CD4-positive, alpha-beta memory T cell (primary cell): Measurements from ENCODE around the gene ESD. TPM values are rescaled to one million over a fixed set of nuclear protein-coding genes. Genes with fewer than 3 reads are reported as not detected.
"Not testable (repeated sequence)": the region's sequence is repeated elsewhere in the genome, so short reads cannot be mapped to it uniquely, and the experiment has no call there.

Experiments used
- CTCF ChIA-PET: fragments of 350-600 bp; sonication (Branson Sonifier 250); formaldehyde crosslinking; loops from one replicate; lab custom pipeline; 2021; ENCODE audit warnings: inconsistent platforms; ENCODE audit not compliant: partially characterized antibody; lab: Charles Lee
- POLR2A ChIA-PET: fragments of 350-600 bp; sonication (Branson Sonifier 250); formaldehyde crosslinking; loops from one replicate; lab custom pipeline; 2021; ENCODE audit not compliant: partially characterized antibody; lab: Charles Lee
- DNase-seq, 5 donors: peaks; one replicate each; pipeline versions ENCODE4 v3.0.0 to v3.0.0-alpha.2; 2020 to 2022; ENCODE audit warnings: mixed read lengths in 1 of 5
- H3K27ac ChIP-seq: one replicate; pipeline ENCODE4 v1.7.0; 2013; ENCODE audit warnings: low read depth, low read length
- H3K27me3 ChIP-seq: 2 replicates; pipeline ENCODE4 v1.7.0; 2013; ENCODE audit warnings: mild to moderate bottlenecking, low read length, moderate library complexity; ENCODE audit not compliant: insufficient read depth
- H3K36me3 ChIP-seq: 2 replicates; pipeline ENCODE4 v1.7.0; 2013; ENCODE audit warnings: mild to moderate bottlenecking, low read length, moderate library complexity; ENCODE audit not compliant: insufficient read depth
- H3K4me1 ChIP-seq: 2 replicates; pipeline ENCODE4 v1.7.0; 2013; ENCODE audit warnings: mild to moderate bottlenecking, low read length, moderate library complexity; ENCODE audit not compliant: insufficient read depth
- H3K4me3 ChIP-seq, 2 donors: one replicate each; pipeline ENCODE4 v1.7.0; 2013; ENCODE audit warnings: low read length in 2 of 2, mild to moderate bottlenecking in 1 of 2
- H3K9me3 ChIP-seq, 2 donors: one replicate each; pipeline ENCODE4 v1.7.0; 2013; ENCODE audit warnings: low read length in 2 of 2, control low read depth in 1 of 2; ENCODE audit not compliant: control insufficient read depth in 1 of 2
- H3K27ac Mint-ChIP-seq, 7 donors: one replicate each; pipeline ENCODE4 v1.8.0; 2020 to 2021; ENCODE audit warnings: mixed read lengths in 7 of 7, mild to moderate bottlenecking in 6 of 7, inconsistent platforms in 3 of 7, moderate library complexity in 3 of 7
- H3K27me3 Mint-ChIP-seq, 2 donors: one replicate each; pipeline ENCODE4 v1.8.0; 2020 to 2021; ENCODE audit warnings: mixed read lengths in 2 of 2
- H3K36me3 Mint-ChIP-seq, 2 donors: one replicate each; pipeline ENCODE4 v1.8.0; 2020 to 2021; ENCODE audit warnings: mixed read lengths in 2 of 2, inconsistent platforms in 1 of 2, mild to moderate bottlenecking in 1 of 2
- H3K4me1 Mint-ChIP-seq, 4 donors: one replicate each; pipeline ENCODE4 v1.8.0; 2020 to 2021; ENCODE audit warnings: mixed read lengths in 4 of 4, mild to moderate bottlenecking in 1 of 4
- H3K4me3 Mint-ChIP-seq, 8 donors: one replicate each; pipeline ENCODE4 v1.8.0; 2020 to 2021; ENCODE audit warnings: mixed read lengths in 8 of 8, mild to moderate bottlenecking in 7 of 8, moderate library complexity in 6 of 8, inconsistent platforms in 3 of 8
- H3K9me3 Mint-ChIP-seq, 8 donors: one replicate each; pipeline ENCODE4 v1.8.0; 2020 to 2021; ENCODE audit warnings: mixed read lengths in 8 of 8, mild to moderate bottlenecking in 5 of 8, inconsistent platforms in 3 of 8, moderate library complexity in 1 of 8
- intact Hi-C: fragments of 100-400 bp; cut with micrococcal nuclease; formaldehyde crosslinking; loops from one replicate; pipeline ENCODE4 v1.15.1; 2023
- polyA plus RNA-seq, 2 donors: library from polyadenylated mRNA; unstranded; fragments of 300-500 nt; fragmentation: Illumina TruSeq; gene quantifications; one replicate each; pipeline ENCODE4 v1.2.3, GENCODE V29; 2021
- total RNA-seq, 2 experiments: library from RNA; stranded (reverse); gene quantifications; one replicate each; pipeline ENCODE4 v1.2.3, GENCODE V29; 2021

Gene ESD
- total and polyA plus RNA-seq, 4 experiments from 2014 or later, result 57.5 to 136 (median 95.1) TPM

DNA sequence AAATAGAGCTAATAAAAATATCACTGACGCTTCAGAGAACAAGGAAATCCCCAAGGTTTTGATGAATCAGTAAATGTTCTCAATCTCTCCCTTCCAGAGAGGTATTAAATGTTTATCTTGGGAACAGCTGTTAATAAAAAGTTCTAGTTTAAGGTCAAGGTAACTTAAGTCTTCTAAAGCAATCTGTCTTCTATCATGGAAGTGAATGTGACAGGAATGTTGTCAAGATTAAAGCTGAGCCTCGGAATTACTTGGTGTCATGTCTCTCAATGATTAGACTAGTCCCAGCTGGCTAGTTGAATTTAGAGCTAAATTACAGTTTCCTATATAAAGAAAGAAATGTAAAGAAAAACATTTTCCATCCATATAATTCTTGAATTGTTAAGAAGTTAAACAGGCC, 23.4 kb downstream of the ESD start:
- Mint-ChIP-seq H3K36me3 (peaks cover 76 to 77% of the 10 kb centered on the region in 2 donors), H3K4me3 (no peak overlapping the region), H3K9me3 (peaks cover 0 to 3% (median 0%) of the 10 kb centered on the region in 8 donors), H3K27me3 (no peaks in the 10 kb centered on the region), H3K27ac (no peak overlapping the region), H3K4me1 (no peaks in the 10 kb centered on the region)
- intact Hi-C loops, result no loop called here
- H3K4me1 ChIP-seq, result no peaks in the 10 kb centered on the region
- no peaks in the 10 kb centered on the region for H3K27me3 ChIP-seq
- ChIA-PET POLR2A (no interaction called here), CTCF (no interaction called here)
- no peaks in the 10 kb centered on the region for H3K9me3 ChIP-seq
- H3K36me3 ChIP-seq, result peaks cover 28% of the 10 kb centered on the region
- no peak for DNase-seq
- H3K27ac ChIP-seq, result no peak overlapping the region
- no peak overlapping the region for H3K4me3 ChIP-seq

DNA sequence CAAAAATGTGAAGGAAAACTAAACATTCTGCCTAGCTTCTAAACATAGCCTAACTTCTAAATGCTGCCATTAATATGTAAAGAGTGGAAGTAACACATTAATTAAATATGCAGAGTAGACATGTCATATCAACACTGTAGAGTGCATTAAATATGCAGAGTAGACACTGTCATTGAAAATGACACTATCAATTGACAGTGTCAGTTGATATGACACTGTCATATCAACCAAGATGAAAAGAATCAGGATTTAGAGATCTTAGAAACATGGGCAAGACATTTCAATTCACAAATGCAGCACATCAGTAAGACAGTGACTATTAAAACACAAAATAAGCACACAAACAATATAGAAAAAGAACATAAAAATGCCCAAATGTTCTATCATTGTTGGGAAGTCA, 25.3 kb downstream of the ESD start:
- H3K4me3 ChIP-seq, result no peak overlapping the region
- Mint-ChIP-seq H3K27ac (peak overlapping the region in 1 of 7 donors; percentile 38), H3K27me3 (no peaks in the 10 kb centered on the region), H3K36me3 (peaks cover 61 to 65% of the 10 kb centered on the region in 2 donors), H3K4me3 (no peak overlapping the region), H3K4me1 (no peaks in the 10 kb centered on the region), H3K9me3 (peaks cover 0 to 3% (median 0%) of the 10 kb centered on the region in 8 donors)
- CTCF ChIA-PET, result no interaction called here
- no peaks in the 10 kb centered on the region for H3K9me3 ChIP-seq
- no peak for DNase-seq
- intact Hi-C loops, result no loop called here
- H3K36me3 ChIP-seq, result peaks cover 18% of the 10 kb centered on the region
- H3K27ac ChIP-seq, result no peak overlapping the region
- POLR2A ChIA-PET, result no interaction called here
- no peaks in the 10 kb centered on the region for H3K4me1 ChIP-seq
- H3K27me3 ChIP-seq, result no peaks in the 10 kb centered on the region

DNA sequence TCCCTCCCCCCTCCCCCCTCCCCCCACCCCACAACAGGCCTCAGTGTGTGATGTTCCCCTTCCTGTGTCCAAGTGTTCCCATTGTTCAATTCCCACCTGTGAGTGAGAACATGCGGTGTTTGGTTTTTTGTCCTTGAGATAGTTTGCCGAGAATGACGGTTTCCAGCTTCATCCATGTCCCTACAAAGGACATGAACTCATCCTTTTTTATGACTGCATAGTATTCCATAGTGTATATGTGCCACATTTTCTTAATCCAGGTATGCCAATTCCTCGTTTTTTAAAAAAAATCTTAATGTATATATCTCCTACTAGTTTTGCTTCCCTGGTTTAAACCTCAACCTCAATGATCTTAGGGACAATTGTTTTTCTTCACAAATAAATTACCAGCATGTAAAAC, 27.0 kb downstream of the ESD start:
- H3K4me3 Mint-ChIP-seq, H3K36me3 ChIP-seq, H3K9me3 ChIP-seq, H3K4me1 Mint-ChIP-seq, H3K27ac Mint-ChIP-seq, H3K27me3 ChIP-seq, intact Hi-C loops, H3K4me1 ChIP-seq, H3K9me3 Mint-ChIP-seq, DNase-seq, POLR2A ChIA-PET, H3K27ac ChIP-seq, H3K4me3 ChIP-seq, H3K27me3 Mint-ChIP-seq: not testable (repeated sequence)
- peaks cover 46 to 54% of the 10 kb centered on the region in 2 donors for H3K36me3 Mint-ChIP-seq
- CTCF ChIA-PET, result interaction anchor here (0.6 kb wide), 1 partner anchor 246 kb away, joined by 4 read pairs; no protein-coding TSS in a partner anchor

DNA sequence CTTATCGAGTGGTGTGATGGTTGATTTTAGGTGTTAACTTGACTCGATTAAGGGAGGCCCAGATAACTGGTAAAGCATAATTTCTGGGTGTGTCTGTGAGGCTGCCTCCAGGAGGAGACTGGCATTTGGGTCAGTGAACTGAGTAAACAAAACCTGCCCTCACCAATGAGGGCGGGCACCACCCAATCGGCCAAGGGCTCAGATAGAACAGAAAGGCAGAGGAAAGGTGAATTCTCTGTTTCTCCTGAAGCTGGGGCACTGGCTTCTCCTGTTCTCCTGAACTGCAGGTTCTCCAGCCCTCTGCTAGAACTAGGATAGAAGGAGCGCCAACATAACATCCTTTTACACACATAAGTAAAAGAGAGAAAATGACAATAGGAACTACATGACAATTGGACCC, 35.1 kb downstream of the ESD start:
- ChIA-PET POLR2A (no interaction called here), CTCF (no interaction called here)
- DNase-seq, result no peak
- intact Hi-C loops, result no loop called here
- H3K36me3 Mint-ChIP-seq, result no peaks in the 10 kb centered on the region
- H3K4me1 ChIP-seq, result no peaks in the 10 kb centered on the region
- no peak overlapping the region for H3K4me3 Mint-ChIP-seq
- peaks cover 0 to 1% of the 10 kb centered on the region in 2 donors for H3K27me3 Mint-ChIP-seq
- H3K4me1 Mint-ChIP-seq, result no peaks in the 10 kb centered on the region
- no peaks in the 10 kb centered on the region for H3K36me3 ChIP-seq
- no peaks in the 10 kb centered on the region for H3K27me3 ChIP-seq
- H3K9me3 ChIP-seq, result no peaks in the 10 kb centered on the region
- no peak overlapping the region for H3K27ac Mint-ChIP-seq
- peaks cover 0 to 5% (median 0%) of the 10 kb centered on the region in 8 donors for H3K9me3 Mint-ChIP-seq
- H3K27ac ChIP-seq, result no peak overlapping the region
- no peak overlapping the region for H3K4me3 ChIP-seq

DNA sequence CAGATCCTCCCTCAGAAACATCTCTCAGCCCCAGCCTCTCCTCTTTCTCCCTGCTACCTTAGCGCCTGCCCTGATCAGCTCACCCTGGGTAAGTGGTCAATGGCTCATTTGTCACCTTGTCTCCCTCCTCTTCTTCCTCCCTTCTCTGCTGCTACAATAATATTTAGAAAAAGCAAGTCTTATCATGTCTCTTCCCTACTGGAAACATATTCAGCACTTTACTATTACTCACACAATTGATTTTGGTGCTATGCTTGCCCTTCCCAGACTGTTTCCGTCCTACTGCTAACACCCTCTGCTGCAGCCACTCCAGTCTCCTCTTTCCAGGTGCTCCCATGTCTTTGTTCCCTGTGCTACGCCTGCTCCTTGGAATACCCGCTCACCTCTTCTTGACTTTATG, 35.8 kb downstream of the ESD start:
- Histone ChIP-seq H3K36me3 (no peaks in the 10 kb centered on the region), H3K27me3 (no peaks in the 10 kb centered on the region), H3K4me3 (no peak overlapping the region), H3K9me3 (no peaks in the 10 kb centered on the region), H3K4me1 (no peaks in the 10 kb centered on the region), H3K27ac (no peak overlapping the region)
- CTCF ChIA-PET, result no interaction called here
- POLR2A ChIA-PET, result no interaction called here
- H3K4me1 Mint-ChIP-seq, result no peaks in the 10 kb centered on the region
- H3K27me3 Mint-ChIP-seq, result peaks cover 0 to 1% of the 10 kb centered on the region in 2 donors
- H3K27ac Mint-ChIP-seq, result no peak overlapping the region
- DNase-seq, result no peak
- peaks cover 0 to 5% (median 0%) of the 10 kb centered on the region in 8 donors for H3K9me3 Mint-ChIP-seq
- H3K36me3 Mint-ChIP-seq, result no peaks in the 10 kb centered on the region
- intact Hi-C loops, result no loop called here
- H3K4me3 Mint-ChIP-seq, result no peak overlapping the region

DNA sequence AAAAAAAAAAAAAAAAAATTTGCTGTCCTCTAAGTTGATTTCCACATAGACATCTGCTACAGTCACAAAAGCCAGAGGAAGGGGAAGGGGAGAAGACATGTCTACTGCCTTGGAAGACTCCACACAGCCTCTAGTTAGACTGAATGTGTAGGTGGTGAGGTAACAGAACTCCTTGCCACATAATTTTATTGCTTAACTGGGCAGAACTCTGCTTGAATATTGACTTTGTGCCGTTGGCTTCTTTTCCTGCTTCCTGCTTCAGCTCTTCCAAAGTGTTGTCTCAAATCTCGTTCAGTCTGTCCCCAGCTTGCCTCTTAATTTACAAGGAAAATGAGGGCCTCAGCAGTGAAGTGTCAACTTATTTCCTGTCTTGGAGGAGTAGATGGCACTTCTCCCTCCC, 37.1 kb downstream of the ESD start:
- H3K27ac ChIP-seq, result no peak overlapping the region
- H3K4me1 Mint-ChIP-seq, result no peaks in the 10 kb centered on the region
- peaks cover 0 to 1% of the 10 kb centered on the region in 2 donors for H3K27me3 Mint-ChIP-seq
- no peak for DNase-seq
- no peaks in the 10 kb centered on the region for H3K36me3 Mint-ChIP-seq
- CTCF ChIA-PET, result no interaction called here
- intact Hi-C loops, result no loop called here
- POLR2A ChIA-PET, result no interaction called here
- H3K4me3 ChIP-seq, result no peak overlapping the region
- no peaks in the 10 kb centered on the region for H3K27me3 ChIP-seq
- H3K4me1 ChIP-seq, result no peaks in the 10 kb centered on the region
- H3K27ac Mint-ChIP-seq, result no peak overlapping the region
- no peaks in the 10 kb centered on the region for H3K36me3 ChIP-seq
- H3K9me3 Mint-ChIP-seq, result peaks cover 0 to 5% (median 0%) of the 10 kb centered on the region in 8 donors
- no peaks in the 10 kb centered on the region for H3K9me3 ChIP-seq
- no peak overlapping the region for H3K4me3 Mint-ChIP-seq

DNA sequence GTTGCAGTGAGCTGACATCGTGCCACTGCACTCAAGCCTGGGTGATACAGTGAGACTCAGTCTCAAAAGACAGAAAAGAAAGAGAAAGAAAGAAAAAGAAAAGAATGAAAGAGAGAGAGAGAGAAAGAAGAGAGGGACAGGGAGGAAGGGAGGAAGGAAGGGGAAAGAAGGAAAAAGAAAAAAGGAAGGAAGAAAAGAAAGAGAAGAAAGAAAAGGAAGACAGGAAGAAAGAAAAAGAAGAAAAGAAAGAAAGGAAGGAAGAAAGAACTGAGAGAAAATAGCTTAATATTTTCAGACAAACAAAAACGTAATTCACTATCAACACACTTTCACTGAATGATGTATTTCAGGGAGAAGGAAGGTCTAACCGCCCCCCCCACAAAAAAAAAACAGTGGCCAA, 39.3 kb downstream of the ESD start:
- H3K4me3 ChIP-seq, result no peak overlapping the region
- no peak for DNase-seq
- H3K9me3 ChIP-seq, result no peaks in the 10 kb centered on the region
- H3K4me3 Mint-ChIP-seq, result no peak overlapping the region
- peaks cover 2 to 13% (median 3%) of the 10 kb centered on the region in 4 donors for H3K4me1 Mint-ChIP-seq
- H3K27me3 Mint-ChIP-seq, result peaks cover 0 to 1% of the 10 kb centered on the region in 2 donors
- H3K27me3 ChIP-seq, result no peaks in the 10 kb centered on the region
- H3K36me3 ChIP-seq, result no peaks in the 10 kb centered on the region
- H3K36me3 Mint-ChIP-seq, result no peaks in the 10 kb centered on the region
- intact Hi-C loops, result no loop called here
- H3K27ac Mint-ChIP-seq, result no peak overlapping the region
- no peaks in the 10 kb centered on the region for H3K4me1 ChIP-seq
- CTCF ChIA-PET, result no interaction called here
- POLR2A ChIA-PET, result no interaction called here
- H3K27ac ChIP-seq, result no peak overlapping the region
- H3K9me3 Mint-ChIP-seq, result peaks cover 0 to 5% (median 0%) of the 10 kb centered on the region in 8 donors

DNA sequence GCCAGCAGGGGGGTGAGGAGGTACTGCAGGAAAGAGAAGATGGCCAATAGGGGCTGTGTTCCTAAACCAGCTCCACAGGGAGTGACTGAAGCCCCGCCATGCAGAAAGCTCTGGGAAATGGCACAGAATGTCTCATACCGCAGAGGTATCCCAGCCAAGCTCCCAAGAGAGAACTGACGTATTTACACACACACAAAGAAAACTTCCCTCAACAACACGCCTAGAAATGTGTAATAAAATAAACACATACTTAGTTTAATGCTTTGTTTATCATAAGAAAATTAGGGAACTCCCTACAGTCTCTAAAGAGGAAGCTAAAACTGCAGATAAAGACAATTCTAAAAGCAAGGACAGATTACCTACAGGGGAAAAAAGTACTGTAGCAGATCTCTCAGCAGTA, 40.0 kb downstream of the ESD start:
- Histone ChIP-seq H3K27ac (no peak overlapping the region), H3K9me3 (no peaks in the 10 kb centered on the region), H3K27me3 (no peaks in the 10 kb centered on the region), H3K4me3 (no peak overlapping the region), H3K36me3 (no peaks in the 10 kb centered on the region), H3K4me1 (peaks cover 6% of the 10 kb centered on the region)
- DNase-seq, result no peak
- H3K36me3 Mint-ChIP-seq, result no peaks in the 10 kb centered on the region
- peaks cover 0 to 5% (median 0%) of the 10 kb centered on the region in 8 donors for H3K9me3 Mint-ChIP-seq
- intact Hi-C loops, result no loop called here
- CTCF ChIA-PET, result interaction anchor here (1.4 kb wide), 1 partner anchor 205 kb away, joined by 4 read pairs; no protein-coding TSS in a partner anchor
- H3K27me3 Mint-ChIP-seq, result peaks cover 0 to 1% of the 10 kb centered on the region in 2 donors
- H3K27ac Mint-ChIP-seq, result no peak overlapping the region
- H3K4me3 Mint-ChIP-seq, result no peak overlapping the region
- H3K4me1 Mint-ChIP-seq, result peaks cover 4 to 16% (median 6%) of the 10 kb centered on the region in 4 donors
- POLR2A ChIA-PET, result no interaction called here
